Stimulated activated CD4-positive, alpha-beta T cell treated with anti-CD3 and anti-CD28 coated beads, Interleukin-2, amount 100 ng/mL, for 24 hours (primary cell): ENCODE results near the gene TPSB2.
"Not testable (repeated sequence)": the region's sequence is repeated elsewhere in the genome, so short reads cannot be mapped to it uniquely, and the experiment has no call there.

Experiments
- DNase-seq, 2 donors: peaks; one replicate each; pipeline ENCODE4 v3.0.0-alpha.2; 2020

The TPSB2 gene

DNA sequence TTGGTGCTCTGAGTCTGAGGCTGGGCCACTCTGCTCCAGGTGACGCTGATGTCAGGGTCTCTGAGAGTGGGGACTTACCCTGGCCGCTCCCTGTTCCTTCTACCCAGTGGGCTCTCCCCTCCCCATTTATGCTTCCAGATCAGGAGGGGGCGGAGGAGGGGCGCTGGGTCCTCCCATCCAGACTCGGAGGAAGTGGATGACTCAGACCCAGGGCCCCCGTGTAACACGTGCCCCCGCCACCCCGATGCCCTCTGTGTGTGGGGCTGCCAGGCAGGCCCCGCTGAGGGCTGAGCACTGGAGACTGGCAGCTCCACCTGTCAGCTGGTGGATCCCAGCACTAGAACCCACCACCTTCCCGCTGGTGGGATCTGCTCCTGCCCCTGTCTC lies at the start of gene TPSB2:
Gene TPSB2 (minus strand): TSS at position 101 of the 387 bp plus-strand sequence. CDS start 233 bp downstream, outside the sequence.
- not testable (repeated sequence) for DNase-seq

DNA sequence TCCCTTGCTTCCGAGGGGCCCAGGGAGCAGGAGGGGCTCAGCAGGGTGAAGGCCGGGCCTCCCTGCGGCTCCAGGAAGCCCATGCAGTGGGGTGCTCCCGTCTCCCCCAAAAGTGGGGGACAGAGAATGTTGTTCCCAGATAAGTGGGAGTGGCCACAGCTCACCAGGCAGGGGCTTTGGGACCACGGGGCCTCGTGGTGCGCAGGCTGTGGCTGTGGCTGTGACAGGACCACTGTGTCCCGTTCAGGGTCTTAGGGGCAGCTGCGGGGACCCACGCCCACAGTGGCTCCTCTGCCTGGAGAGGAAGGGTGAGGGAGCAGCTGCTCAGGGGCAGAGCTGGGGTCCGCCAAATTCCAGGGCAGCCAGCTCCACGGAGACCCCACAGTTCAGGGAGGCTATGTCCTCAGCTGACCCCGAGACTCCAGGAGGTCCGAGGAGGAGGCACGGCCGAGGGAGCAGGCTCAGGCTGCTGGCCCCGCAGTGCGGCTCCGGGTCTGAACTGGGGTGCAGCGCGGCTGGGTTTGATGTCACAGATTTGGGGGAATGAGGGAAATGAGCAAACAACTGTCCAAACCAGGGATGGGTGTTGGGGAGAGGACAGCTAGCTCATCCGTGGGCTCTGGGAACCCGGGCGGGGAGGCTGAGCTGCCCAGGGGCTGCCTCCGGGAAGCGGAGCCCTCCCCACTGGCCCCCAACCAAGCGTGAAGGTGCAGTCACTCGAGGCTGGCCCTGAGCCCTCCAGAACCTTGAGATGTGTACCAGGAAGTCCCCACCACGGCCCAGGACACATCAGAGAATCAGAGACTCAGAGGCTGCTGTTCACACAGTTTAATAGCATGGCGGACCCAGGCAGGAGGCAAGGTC lies 49.3 kb upstream of the TPSB2 start:
- no peak for DNase-seq

DNA sequence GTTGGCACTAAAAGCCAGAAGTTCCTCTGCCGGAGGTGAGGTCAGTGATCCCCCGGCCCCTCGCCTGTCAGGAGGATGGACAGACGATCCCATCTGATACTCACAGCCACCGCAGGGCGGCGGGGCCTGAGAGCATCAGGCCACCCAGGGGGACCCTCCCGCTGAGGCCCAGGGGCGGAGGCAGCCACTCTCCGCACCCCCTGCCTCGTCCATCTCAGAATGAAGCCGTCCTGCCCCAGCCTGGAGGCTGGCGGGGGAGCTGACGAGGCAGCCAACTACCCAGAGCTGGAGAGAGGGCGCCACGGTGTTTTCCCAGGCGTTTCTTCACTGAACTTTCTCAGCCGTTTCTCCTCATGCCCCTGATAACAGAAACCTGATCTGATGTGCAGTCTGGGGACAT lies 48.5 kb upstream of the TPSB2 start:
- DNase-seq: no peak

DNA sequence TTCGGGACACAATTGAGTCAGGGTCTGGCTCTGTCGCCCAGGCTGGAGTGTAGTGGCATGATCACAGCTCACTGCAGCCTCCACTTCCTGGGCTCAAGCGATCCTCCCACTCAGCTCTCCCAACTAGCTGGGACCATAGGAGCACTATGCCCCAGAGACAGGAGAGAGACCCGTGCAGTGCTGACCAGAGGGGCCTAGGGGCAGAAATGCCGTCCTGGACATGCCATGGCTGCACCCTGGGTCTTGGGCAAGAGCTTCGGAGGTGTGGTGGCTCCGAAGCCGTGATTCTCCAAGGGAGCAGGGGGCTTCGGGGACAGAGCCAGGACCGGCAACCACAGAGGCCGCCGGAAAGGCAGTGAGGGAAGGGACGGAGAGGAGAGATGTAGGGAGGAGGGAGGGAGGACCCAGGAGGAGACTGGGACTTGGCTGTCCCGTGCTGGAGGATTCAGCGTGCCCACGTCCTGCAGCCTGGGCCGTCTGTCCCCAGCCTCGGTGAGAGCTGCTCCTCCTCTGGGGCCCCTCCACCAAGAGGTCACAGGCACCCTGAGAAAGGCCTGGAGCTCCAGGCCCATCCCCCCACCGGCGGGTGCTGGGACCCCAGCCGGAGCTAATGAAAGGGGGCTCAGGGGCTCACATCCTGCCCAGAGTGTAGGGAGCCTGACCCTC lies 47.8 kb upstream of the TPSB2 start:
- no peak for DNase-seq

DNA sequence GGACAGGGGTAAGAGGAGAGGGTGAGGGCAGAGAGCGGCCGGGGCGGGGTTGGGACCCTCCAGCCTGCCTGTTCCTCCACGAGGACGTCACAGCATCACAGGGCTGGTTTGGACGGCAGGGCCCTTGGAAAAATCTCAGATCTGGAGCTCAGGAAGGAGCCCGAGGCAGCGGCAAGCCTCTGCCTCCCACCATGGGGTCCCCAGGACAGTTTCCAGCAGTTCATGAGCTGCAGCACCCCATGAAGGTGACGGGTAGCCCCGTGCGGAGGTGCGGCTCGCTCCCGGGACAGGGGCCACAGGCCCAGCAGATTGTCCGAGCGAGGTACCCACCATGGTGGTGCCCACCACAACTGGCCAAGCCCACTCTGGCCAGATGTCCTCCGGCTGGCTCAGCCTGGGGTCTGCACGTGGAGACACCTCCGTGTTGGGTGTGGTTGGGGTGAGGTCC lies 47.2 kb upstream of the TPSB2 start:
- DNase-seq: no peak

DNA sequence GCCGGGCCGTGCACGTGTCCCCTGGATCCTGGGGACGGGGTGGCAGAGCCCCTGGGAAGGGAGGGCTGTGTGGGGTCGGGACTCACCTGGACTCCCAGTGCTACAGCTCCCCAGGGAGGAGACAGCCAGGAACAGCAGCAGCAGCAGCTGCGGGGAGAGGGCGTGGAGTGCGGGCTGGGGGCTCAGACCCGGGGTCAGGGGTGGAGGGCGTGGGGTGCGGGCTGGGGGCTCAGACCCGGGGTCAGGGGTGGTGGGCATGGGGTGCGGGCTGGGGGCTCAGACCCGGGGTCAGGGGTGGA lies 46.5 kb upstream of the TPSB2 start:
- DNase-seq: no peak

DNA sequence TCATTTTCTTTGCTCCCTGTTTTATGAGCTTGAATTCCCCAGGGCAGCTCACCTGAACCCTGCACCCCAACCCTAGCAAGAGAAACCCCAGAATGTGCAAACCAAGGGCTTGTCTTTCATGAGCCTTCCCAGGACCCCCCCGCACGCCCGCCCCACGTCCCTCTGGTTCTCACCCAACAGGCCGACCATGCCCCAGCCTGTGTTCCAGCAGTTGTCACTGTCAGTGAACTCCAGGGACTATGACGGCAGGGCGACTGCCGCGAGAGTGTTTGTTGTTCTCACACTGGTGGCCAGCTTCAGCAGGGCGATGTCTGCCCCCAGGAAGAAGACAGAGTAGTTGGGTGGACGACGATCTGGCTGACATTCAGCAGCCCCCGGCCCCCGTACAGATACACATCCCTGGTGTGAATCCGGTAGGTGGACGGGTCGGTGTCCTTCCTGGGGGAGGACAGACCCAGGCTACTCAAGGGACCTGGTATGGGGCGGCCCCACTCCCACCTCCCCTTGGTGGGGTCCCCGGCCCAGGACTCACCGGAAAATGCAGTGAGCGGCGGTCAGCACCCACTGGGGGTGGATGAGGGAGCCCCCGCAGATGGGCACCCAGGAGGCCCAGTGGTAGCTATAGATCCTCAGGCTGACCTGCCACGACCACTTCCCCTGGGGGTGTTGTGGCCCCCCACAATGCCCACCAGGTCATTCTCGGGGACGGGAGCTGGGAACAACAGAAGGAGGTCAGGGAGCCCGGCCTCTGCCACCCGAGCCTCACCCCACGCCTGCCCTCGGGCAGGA lies 46.0 kb upstream of the TPSB2 start:
- DNase-seq: no peak

DNA sequence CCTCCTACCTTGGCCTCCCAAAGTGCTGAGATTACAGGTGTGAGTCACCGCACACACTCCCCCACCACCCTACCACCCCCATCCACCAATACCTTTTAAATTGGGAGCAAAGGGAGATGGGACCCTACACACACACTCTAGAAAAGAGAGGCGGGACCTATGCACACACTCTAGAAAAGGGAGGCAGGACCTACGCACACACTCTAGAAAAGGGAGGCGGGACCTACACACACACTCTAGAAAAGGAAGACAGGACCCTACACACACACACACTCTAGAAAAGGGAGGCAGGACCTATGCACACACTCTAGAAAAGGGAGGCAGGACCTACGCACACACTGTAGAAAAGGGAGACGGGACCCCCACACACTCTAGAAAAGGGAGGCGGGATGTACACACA lies 44.8 kb upstream of the TPSB2 start:
- DNase-seq: no peak

DNA sequence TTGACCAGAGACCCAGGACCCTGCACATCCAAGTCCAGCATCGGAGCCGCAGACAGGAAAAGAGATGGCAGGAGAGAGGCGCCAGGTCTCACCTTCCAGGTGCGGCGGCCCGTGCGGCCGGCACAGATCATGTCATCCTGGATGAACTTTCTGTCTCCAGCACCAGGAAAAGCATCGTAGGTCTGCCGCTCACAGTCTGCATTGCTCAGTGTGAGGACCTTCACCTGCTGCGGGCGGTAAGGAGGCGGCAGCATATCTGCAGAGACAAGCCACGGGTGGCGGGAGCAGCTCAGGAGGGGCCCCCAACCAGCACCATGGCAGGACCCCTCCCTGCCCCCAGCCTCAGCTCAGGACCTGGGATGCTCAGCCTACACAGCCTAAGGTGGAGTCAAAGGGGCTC lies 43.8 kb upstream of the TPSB2 start:
- no peak for DNase-seq

DNA sequence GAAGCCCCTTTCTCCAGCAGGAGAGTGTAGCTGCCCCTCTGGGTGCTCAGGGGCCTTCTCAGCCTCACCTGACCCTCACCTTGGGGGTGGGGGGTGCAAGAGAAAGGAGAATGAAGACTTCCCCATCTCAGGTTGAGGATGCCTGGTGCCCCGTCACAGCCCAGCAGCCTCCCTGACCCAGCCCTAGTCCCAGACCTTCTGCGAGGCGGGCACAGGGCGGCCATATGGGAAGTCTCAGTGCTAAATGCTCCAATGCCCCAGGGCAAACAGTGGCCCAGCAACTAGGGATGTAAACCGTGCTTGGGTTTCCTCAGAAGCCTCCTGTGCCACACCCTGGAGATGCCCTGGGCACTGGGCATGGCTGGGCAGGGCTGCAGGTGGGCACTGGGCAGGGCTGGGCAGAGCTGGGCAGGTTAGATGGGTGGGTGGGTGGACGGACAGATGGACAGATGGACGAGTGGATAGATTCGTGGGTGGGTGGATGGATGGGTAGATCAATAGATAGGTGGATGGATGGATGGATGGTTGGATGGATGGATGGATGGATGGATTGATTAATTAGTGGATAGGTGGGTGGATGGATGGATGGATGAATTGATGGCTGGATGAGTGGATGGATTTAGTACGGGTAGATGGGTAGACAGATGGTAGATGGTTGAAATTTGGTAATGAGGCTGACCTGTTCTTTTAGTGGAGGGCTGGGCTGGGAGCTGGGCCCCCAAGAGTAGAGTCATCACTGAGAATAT lies 42.6 kb upstream of the TPSB2 start:
- DNase-seq: no peak

DNA sequence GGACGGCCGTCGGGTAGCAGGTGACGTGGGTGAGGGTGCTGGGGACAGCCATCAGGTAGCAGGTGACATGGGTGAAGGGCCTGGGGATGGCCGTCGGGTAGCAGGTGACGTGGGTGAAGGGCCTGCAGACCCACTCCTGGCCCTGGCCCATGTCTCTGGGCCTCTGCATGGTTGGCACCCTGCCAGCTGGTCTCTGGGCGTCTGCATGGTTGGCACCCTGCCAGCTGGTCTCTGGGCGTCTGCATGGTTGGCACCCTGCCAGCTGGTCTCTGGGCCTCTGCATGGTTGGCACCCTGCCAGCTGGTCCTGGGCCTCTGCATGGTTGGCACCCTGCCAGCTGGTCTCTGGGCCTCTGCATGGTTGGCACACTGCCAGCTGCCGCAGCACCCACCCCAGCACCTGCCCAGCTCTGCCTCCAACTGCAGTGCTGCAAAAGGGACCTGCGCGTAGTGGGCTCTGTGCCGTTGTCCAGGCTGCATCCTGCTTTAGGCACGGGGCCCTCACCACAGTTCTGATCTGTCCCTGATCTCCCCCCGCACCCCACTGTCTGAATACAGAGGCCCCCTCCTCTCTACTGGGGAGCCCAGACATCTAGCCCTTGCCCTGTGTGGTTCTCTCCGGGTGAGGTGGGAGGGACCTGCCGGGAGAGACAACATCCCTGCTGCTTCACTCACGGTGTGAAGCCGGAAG lies 41.9 kb upstream of the TPSB2 start:
- DNase-seq: not testable (repeated sequence)

DNA sequence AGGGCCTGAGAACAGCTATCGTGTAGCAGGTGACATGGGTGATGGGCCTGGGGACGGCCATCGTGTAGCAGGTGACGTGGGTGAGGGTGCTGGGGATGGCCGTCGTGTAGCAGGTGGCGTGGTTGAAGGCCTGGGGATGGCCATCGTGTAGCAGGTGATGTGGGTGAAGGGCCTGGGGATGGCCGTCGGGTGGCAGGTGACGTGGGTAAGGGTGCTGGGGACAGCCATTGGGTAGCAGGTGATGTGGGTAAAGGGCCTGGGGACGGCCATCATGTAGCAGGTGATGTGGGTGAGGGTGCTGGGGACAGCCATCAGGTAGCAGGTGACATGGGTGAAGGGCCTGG lies 41.4 kb upstream of the TPSB2 start:
- DNase-seq: no peak

DNA sequence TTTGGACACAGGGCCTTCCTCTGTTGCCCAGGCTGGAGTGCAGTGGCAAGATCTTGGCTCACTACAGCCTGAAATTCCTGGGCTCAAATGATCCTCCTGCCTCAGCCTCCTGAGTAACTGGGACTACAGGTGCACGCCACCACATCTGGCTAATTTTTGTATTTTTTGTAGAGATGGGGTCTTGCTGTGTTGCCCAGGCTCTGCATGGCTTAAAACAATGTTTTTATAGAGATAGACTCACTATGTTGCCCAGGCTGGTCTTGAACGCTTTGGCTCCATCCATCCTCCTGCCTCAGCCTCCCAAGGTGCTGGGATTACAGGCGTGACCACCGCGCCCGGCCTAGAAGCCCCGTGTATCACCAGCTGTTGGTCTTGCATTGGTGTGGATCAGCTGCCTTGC lies 39.4 kb upstream of the TPSB2 start:
- not testable (repeated sequence) for DNase-seq

DNA sequence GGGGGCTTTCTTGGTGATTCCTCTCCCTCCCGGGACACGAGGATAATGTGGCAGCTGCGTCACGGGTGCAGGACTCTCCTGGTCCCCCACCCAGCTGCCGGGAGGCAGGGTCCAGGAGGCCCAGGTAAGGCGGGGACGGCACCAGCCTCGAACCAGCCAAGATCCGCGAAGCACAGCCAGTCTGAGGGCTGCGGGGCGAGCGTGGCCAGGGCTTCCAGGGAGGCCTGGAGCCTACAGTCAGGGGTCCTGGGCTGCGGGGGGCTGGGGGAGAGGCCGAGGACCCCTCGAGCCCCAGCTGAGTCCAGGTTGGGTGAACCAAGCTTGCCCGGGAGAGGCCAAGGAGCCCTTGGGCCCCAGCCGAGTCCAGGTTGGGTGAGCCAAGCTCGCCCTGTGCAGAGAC lies 35.8 kb upstream of the TPSB2 start:
- DNase-seq: no peak

DNA sequence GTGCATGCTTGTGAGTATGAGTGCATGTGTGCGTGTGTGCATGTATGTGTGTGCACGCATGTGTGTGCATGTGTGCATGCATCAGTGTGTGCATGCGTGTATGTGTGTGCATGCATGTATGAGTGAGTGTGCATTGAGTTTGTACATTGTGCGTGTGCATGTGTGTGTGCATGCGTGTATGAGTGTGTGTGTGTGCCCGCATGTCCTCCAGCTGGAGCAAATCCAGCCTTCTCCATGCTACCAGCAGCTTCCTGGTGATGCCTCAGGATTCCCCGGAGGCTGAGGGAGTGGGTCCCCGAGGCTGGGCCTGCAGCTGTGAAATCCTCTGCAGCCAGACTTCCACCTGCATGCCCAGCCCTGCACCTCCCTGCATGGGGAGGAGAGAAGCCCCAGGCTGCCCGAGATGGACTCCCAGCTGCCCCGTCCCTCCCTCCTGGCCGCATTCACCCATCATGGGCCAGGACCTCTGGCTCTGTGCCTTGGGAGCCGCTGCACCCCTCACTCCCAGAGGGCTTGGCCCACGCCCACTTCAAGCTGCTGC lies 35.2 kb upstream of the TPSB2 start:
- no peak for DNase-seq

DNA sequence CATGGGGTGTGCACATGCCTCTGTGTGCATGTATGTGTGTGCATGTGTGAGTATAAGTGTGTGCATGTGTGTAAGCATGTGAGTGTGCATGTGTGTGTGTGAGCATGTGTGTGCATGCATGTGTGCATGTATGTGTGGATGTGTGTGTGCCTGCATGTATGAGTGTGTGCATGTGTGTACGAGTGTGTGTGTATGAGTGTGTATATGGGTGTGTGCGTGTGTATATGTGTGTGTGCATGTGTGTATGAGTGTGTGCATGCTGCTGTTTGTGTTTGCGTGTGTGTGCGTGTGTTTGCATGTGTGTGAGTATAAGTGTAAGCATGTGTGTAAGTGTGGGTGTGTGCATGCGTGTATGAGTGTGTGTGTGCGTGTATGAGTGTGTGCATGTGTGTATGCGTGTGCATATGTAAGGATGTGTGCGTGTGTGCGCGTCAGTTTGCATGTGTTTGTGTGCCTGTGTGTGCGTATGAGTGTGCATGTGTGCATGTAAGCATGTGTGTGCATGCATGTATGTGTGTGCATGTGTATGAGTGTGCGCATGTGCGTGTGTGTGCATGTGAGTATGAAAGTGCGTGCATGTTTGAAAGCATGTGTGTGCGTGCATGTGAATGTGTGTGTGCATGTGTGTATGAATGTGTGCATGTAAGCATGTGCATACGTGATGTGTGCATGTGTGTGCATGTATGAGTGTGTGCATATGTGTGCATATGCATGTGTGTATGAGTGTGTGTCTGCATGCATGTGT lies 34.5 kb upstream of the TPSB2 start:
- no peak for DNase-seq

DNA sequence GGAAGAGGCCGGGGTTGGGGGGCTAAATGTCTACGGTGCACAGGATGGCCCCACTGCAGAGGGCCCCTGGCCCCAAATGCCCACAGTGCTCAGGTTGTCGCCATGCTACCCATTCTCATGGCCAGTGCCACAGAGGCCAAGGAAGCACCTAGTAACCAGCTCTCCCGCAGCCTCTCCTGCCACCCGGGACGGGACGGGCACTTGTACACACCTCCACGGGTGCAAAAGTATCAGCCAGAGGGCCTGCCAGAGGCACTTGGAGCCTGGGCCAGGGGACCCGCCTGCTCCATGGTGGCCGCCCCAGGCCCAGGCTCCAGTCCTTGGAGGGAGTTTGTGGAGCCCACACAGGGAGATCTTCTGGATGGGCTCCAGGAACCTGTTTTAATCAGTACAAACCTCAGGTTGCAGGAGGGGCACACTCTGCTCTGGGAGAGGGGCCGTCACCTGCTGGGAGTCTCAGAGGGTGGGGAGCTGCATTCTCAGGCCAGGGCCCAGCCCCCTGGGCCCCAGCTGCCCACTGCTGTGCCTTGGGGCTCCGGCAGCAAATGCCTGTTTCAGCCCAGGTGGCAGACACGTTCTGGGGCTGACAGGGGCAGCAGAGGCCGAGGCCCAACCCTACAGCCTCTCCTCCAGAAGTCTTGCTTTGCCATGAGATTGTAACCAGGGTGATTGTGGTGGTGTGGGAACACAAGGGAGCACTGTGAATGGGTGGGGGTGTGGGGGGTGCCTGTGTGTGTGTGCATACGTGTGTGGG lies 33.8 kb upstream of the TPSB2 start:
- DNase-seq: no peak

DNA sequence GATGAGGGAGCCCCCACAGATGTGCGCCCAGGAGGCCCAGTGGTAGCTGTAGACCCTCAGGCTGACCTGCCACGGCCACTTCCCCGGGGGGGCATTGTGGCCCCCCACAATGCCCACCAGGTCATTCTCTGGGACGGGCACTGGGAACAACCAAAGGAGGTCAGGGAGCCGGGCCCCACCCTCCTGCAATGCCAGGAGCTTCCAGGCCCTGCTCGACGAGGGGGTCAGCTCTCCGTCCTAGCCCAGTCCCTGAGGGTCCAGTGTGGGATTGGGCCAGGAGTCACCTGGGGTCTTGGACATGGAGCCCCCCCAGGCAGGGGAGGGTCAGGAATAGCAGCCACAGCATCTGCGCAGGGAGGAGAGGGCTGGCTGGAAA lies 32.9 kb upstream of the TPSB2 start:
- no peak for DNase-seq

DNA sequence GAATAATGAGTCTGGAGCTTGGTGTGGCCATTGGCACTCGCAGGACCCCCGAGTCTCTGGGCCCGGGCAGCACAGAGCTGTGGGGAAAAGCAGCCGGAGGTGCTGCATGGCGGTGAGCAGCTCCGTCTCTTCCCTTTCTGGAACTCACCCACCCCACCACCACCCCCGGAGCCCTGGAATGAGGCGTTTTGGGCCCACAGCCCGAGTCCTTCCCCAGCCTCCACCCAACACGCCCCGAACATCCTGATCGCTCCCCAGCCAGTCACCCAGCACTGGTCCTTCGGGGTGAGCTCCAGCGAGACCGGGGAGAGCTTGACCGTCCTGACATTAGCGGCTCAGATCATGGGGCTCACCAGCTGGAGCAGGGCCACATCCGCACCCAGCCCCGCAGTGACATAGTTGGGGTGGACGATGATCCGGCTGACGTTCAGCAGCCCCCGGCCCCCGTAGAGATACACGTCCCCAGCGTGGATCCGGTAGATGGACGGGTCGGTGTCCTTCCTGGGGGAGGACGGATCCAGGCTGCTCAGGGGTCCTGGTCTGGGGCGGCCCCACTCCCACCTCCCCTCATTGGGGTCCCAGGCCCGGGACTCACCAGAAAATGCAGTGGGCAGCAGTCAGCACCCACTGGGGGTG lies 32.3 kb upstream of the TPSB2 start:
- no peak for DNase-seq
